ENCODE results near the gene INTS14. TPM values are rescaled to one million over a fixed set of nuclear protein-coding genes. Genes with fewer than 3 reads are reported as not detected.
"Not testable (repeated sequence)": the region's sequence is repeated elsewhere in the genome, so short reads cannot be mapped to it uniquely, and the experiment has no call there.

The INTS14 gene
- total RNA-seq, 2 experiments from 2014 or later: 38.4 to 46.8 TPM

- H3K4me1 Mint-ChIP-seq: no peaks in the 10 kb centered on the region
- no peaks in the 10 kb centered on the region for H3K9me3 Mint-ChIP-seq
- no peak overlapping the region for H3K27ac Mint-ChIP-seq
- CTCF ChIA-PET: interaction anchor here (1.4 kb wide), 1 partner anchor 12 kb away, joined by 4 read pairs; the partner anchor contains the start of gene INTS14
- no peak overlapping the region for H3K4me3 Mint-ChIP-seq
- no peaks in the 10 kb centered on the region for H3K27me3 Mint-ChIP-seq
- no peak for DNase-seq
- POLR2A ChIA-PET: no interaction called here
- no peaks in the 10 kb centered on the region for H3K36me3 Mint-ChIP-seq (ENCODE audit: low read depth)
These were observed 12.2 kb upstream of the INTS14 start for GRCh38 chr15:65623103-65623502.

DNA sequence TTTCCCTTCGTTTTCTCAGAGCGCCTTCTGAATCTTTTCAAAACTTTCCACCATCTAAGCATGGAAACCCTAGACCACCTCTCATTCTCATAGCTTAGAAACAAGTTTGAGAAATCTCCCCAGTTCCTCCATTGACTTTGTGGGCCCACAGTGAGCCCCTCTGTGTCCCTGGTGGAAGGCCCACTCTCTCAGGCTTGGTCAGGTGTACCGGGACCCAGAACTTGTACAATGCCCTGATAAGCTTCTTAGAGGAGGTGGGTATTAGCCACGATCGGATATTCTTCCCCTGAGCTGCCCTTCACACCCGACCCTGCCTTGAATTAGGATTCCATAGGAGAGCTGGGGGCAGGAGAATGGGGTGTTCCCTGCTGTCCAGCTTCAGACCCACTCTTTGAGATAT is 10.7 kb upstream of the INTS14 start, which contains the start of gene SLC24A1:
SLC24A1 (plus strand) TSS at position 301 of the 400 bp plus-strand sequence. CDS start 2,143 bp downstream, outside the sequence.
- ChIA-PET CTCF (interaction anchor here (0.8 to 0.9 kb wide), 2 partner anchors 11 to 236 kb away, joined by 3 read pairs; partner anchors contain the start of gene INTS14), POLR2A (no interaction called here)
- Mint-ChIP-seq H3K36me3 (ENCODE audit: low read depth) (no peaks in the 10 kb centered on the region), H3K9me3 (no peaks in the 10 kb centered on the region), H3K27ac (no peak within 1 kb of the TSS), H3K4me1 (no peaks in the 10 kb centered on the region), H3K4me3 (no peak within 1 kb of the TSS), H3K27me3 (no peaks in the 10 kb centered on the region)
- DNase-seq: no peak

- Mint-ChIP-seq H3K4me1 (no peaks in the 10 kb centered on the region), H3K27me3 (no peaks in the 10 kb centered on the region), H3K27ac (no peak overlapping the region), H3K36me3 (ENCODE audit: low read depth) (no peaks in the 10 kb centered on the region), H3K4me3 (no peak overlapping the region), H3K9me3 (no peaks in the 10 kb centered on the region)
- ChIA-PET CTCF (no interaction called here), POLR2A (no interaction called here)
- DNase-seq: no peak
These were observed 9.9 kb upstream of the INTS14 start for GRCh38 chr15:65620833-65621232.

GRCh38 chr15:65619626-65620290 is 8.8 kb upstream of the INTS14 start:
- DNase-seq: no peak
- CTCF ChIA-PET: interaction anchor here (0.9 kb wide), 1 partner anchor 29 kb away, joined by 4 read pairs; no protein-coding TSS in a partner anchor
- Mint-ChIP-seq H3K4me3 (no peak overlapping the region), H3K27ac (no peak overlapping the region), H3K36me3 (ENCODE audit: low read depth) (no peaks in the 10 kb centered on the region), H3K9me3 (no peaks in the 10 kb centered on the region), H3K4me1 (no peaks in the 10 kb centered on the region), H3K27me3 (no peaks in the 10 kb centered on the region)
- POLR2A ChIA-PET: no interaction called here

GRCh38 chr15:65618560-65619109 is 7.7 kb upstream of the INTS14 start:
- ChIA-PET CTCF (no interaction called here), POLR2A (no interaction called here)
- no peak for DNase-seq
- no peak overlapping the region for H3K4me3 Mint-ChIP-seq
- H3K36me3 Mint-ChIP-seq (ENCODE audit: low read depth): no peaks in the 10 kb centered on the region
- no peaks in the 10 kb centered on the region for H3K9me3 Mint-ChIP-seq
- no peak overlapping the region for H3K27ac Mint-ChIP-seq
- peaks cover 2% of the 10 kb centered on the region for H3K4me1 Mint-ChIP-seq
- no peaks in the 10 kb centered on the region for H3K27me3 Mint-ChIP-seq

GRCh38 chr15:65615887-65616286 is 5.0 kb upstream of the INTS14 start:
- H3K27me3 Mint-ChIP-seq; H3K36me3 Mint-ChIP-seq (ENCODE audit: low read depth); H3K9me3 Mint-ChIP-seq; CTCF ChIA-PET; H3K4me3 Mint-ChIP-seq; DNase-seq; H3K27ac Mint-ChIP-seq; POLR2A ChIA-PET: not testable (repeated sequence)
- peaks cover 19% of the 10 kb centered on the region for H3K4me1 Mint-ChIP-seq

- no peak for DNase-seq
- no peaks in the 10 kb centered on the region for H3K36me3 Mint-ChIP-seq (ENCODE audit: low read depth)
- H3K27me3 Mint-ChIP-seq: no peaks in the 10 kb centered on the region
- no peak overlapping the region for H3K4me3 Mint-ChIP-seq
- H3K27ac Mint-ChIP-seq: no peak overlapping the region
- ChIA-PET POLR2A (no interaction called here), CTCF (interaction anchor here (1.0 kb wide), 1 partner anchor 61 kb away, joined by 3 read pairs; no protein-coding TSS in a partner anchor)
- peaks cover 35% of the 10 kb centered on the region for H3K4me1 Mint-ChIP-seq
- H3K9me3 Mint-ChIP-seq: no peaks in the 10 kb centered on the region
These were observed 2.2 kb upstream of the INTS14 start for GRCh38 chr15:65612949-65613744.

DNA sequence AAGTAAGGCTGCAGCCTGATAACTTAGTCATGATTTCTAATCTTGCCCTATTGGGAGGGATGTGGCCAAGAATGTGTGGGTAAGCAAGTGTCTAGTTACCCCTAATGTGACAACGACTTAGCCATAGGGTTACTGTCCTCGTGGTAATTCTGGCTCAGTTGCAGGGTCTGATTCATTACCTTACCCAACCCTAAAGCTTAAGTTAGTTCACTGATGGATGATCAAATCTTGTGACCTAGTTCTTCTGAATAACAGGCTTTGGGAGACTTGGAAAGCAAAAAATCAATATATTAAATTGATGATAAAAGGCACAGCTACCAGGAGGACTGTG is 1.6 kb upstream of the INTS14 start:
- Mint-ChIP-seq H3K27ac (peak overlapping the region; percentile 19), H3K36me3 (ENCODE audit: low read depth) (no peaks in the 10 kb centered on the region), H3K4me1 (peaks cover 39% of the 10 kb centered on the region), H3K27me3 (no peaks in the 10 kb centered on the region), H3K9me3 (no peaks in the 10 kb centered on the region), H3K4me3 (peak overlapping the region; percentile 87)
- ChIA-PET POLR2A (interaction anchor here (0.7 kb wide), 1 partner anchor 146 kb away, joined by 3 read pairs; no protein-coding TSS in a partner anchor), CTCF (interaction anchor here (1.0 kb wide), 1 partner anchor 61 kb away, joined by 3 read pairs; no protein-coding TSS in a partner anchor)
- DNase-seq: no peak

DNA sequence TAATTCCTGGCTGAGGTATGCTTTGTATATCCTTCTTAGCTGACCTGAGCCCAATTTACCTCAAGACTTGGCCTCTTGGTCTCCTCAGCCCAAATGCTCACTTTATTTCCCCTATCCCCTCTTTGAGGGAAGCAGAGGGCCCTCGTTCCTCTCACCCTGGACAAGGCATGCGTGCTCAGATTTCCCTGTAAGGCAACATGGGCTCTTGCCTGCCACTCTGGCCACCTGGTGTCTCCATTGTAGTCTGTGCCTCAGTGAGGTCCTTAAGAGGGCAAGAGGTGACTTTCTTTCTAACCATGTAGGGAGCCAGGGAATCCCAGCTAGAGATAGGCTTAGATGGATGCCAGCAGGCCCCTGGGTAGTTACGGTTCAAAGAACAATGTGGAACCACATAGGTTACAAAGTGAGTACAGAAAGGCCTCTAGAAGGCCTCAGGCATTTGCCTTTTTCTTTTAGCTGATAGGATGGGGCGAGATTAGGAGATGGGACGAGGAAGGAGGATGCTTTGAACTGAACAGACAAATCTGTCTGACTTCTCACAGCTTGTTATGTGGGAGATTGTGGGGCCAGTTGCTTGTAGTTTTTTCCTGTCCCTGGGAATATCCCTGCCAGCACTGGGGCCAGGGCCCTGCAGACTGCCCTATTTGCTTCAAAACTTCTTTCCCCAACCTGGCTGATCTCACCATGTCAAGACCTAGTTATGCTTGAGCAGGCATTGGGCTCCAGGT is 1.1 kb upstream of the INTS14 start:
- ChIA-PET CTCF (interaction anchor here (1.0 to 2.2 kb wide), 3 partner anchors 60 to 257 kb away, joined by 3 to 8 read pairs (median 7); partner anchors contain the start of gene RAB11A), POLR2A (interaction anchor here (0.7 kb wide), 1 partner anchor 145 kb away, joined by 3 read pairs; no protein-coding TSS in a partner anchor)
- peak overlapping the region; percentile 87 for H3K4me3 Mint-ChIP-seq
- H3K27me3 Mint-ChIP-seq: no peaks in the 10 kb centered on the region
- H3K9me3 Mint-ChIP-seq: no peaks in the 10 kb centered on the region
- H3K4me1 Mint-ChIP-seq: peaks cover 39% of the 10 kb centered on the region
- H3K36me3 Mint-ChIP-seq (ENCODE audit: low read depth): no peaks in the 10 kb centered on the region
- peak overlapping the region; percentile 90 for H3K27ac Mint-ChIP-seq
- no peak for DNase-seq

- DNase-seq: no peak
- no peak overlapping the region for H3K4me3 Mint-ChIP-seq
- CTCF ChIA-PET: interaction anchor here (0.7 kb wide), 1 partner anchor 1088 kb away, joined by 3 read pairs; no protein-coding TSS in a partner anchor
- no peaks in the 10 kb centered on the region for H3K9me3 Mint-ChIP-seq
- H3K27me3 Mint-ChIP-seq: no peaks in the 10 kb centered on the region
- POLR2A ChIA-PET: no interaction called here
- H3K4me1 Mint-ChIP-seq: peaks cover 9% of the 10 kb centered on the region
- H3K27ac Mint-ChIP-seq: no peak overlapping the region
- peaks cover 17% of the 10 kb centered on the region for H3K36me3 Mint-ChIP-seq (ENCODE audit: low read depth)
These were observed 7.4 kb downstream of the INTS14 start for GRCh38 chr15:65603559-65603958.

GRCh38 chr15:65603134-65603533 is 7.8 kb downstream of the INTS14 start:
- ChIA-PET POLR2A (no interaction called here), CTCF (interaction anchor here (0.7 kb wide), 1 partner anchor 1088 kb away, joined by 3 read pairs; no protein-coding TSS in a partner anchor)
- peaks cover 22% of the 10 kb centered on the region for H3K36me3 Mint-ChIP-seq (ENCODE audit: low read depth)
- DNase-seq: no peak
- peaks cover 11% of the 10 kb centered on the region for H3K4me1 Mint-ChIP-seq
- H3K4me3 Mint-ChIP-seq: no peak overlapping the region
- H3K27ac Mint-ChIP-seq: no peak overlapping the region
- H3K9me3 Mint-ChIP-seq: no peaks in the 10 kb centered on the region
- no peaks in the 10 kb centered on the region for H3K27me3 Mint-ChIP-seq

DNA sequence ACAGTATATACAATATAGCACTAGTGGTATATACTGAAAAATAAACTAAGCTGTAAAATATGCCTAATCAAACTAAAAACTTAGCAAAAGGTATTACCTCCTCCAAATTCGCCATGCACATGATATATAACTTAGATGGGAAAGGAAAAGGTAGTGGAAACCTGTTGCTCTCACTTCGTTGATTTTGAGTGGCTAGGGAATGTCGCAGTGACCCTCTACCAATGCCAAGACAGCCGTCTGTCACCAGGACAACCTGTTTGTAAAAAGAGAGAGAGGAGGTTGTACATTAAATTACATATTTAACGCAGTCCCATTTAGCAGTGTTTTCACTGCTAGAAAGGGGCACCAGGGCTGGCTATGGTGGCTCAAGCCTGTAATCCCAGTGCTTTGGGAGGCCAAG is 11.3 kb downstream of the INTS14 start:
- H3K27ac Mint-ChIP-seq: no peak overlapping the region
- no peaks in the 10 kb centered on the region for H3K9me3 Mint-ChIP-seq
- peaks cover 7% of the 10 kb centered on the region for H3K4me1 Mint-ChIP-seq
- ChIA-PET POLR2A (no interaction called here), CTCF (no interaction called here)
- peaks cover 36% of the 10 kb centered on the region for H3K36me3 Mint-ChIP-seq (ENCODE audit: low read depth)
- no peaks in the 10 kb centered on the region for H3K27me3 Mint-ChIP-seq
- DNase-seq: no peak
- H3K4me3 Mint-ChIP-seq: no peak overlapping the region

Data from activated CD4-positive, alpha-beta T cell treated with anti-CD3 and anti-CD28 coated beads, Interleukin-2, amount 10 ng/mL, durations not matched to agents 7 days and 5 days (primary cell).